GM19397 (cell line): ENCODE results near the gene SLC6A12.
A peak's percentile ranks its signal among the peaks of the same experiment; 100 is the strongest.
"Not testable (repeated sequence)": the region's sequence is repeated elsewhere in the genome, so short reads cannot be mapped to it uniquely, and the experiment has no call there.

Experiments
- ATAC-seq: cut with Tn5 transposase; IDR thresholded peaks from one replicate; pipeline ENCODE4 v1.9.1; 2021; ENCODE audit warnings: mild to moderate bottlenecking, moderate library complexity; ENCODE audit not compliant: unreplicated experiment

SLC6A12 gene

DNA sequence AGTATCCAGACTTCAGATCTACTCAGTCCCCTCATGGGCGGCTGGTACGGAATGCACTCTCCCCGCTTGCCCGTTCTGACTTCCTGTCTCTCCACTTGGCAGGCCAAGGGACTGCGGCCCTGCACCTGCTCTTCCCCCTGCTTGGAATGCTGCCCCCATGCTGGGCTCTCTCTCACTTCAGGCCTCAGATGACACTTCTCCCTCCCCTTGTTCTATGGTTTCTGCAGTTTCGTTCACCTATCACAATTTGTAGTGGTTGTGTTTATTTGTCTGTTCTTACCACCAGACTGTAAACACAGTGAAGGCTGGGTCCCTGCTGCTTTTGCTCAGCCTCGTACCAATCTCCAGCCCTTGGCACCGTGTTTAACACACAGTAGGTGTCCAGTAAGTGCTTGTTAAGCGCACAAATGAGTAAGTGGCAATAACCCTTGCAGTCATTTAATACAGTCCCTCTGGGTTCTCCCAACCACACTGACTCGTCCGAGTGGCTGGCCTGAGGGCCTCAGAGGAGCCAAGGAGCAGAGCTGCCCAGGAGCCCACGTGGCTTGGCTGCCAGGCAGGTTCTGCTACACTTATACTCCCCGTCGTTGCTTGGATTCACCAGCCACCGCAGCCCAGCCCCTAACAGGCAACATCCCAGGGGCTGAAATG is 11.8 kb downstream of the SLC6A12 start:
- ATAC-seq, result no peak

DNA sequence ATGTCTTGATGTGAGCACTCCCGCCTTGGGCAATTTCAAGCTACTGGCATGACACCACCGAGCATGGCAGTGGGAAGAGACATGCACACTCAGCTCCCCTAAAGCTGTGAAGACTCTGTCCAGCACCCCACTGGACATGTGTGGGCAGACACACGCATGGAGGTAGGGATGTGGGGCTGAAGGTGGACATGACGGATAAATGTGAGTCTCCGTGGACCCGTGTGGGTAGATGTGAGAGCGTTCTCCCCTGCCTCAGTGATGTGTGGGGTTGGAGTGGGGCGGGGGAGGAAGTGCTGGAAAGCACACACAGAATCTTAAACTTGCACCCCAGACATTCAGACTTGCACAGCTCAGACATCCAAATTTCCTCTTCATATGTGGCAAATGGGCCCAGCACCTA is 12.6 kb downstream of the SLC6A12 start:
- no peak for ATAC-seq

DNA sequence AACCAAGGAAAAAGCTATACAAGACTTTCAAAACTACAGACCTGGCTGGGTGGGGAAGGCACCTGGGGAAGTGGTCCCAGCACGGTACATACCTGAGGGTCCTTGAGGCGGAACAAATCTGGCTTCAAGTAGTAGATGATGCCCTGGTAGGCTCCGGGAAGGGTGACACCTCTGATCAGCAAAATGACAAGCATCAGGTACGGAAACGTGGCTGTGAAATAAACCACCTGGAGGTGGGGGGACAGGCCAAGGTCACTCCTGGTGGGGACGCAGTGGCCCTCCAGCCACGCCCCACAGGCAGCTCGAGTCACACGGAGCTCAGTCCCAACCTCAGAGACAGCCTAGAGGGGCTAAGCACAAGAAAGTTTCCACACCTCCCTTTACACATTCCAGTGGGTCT is 15.3 kb downstream of the SLC6A12 start:
- ATAC-seq, result no peak

DNA sequence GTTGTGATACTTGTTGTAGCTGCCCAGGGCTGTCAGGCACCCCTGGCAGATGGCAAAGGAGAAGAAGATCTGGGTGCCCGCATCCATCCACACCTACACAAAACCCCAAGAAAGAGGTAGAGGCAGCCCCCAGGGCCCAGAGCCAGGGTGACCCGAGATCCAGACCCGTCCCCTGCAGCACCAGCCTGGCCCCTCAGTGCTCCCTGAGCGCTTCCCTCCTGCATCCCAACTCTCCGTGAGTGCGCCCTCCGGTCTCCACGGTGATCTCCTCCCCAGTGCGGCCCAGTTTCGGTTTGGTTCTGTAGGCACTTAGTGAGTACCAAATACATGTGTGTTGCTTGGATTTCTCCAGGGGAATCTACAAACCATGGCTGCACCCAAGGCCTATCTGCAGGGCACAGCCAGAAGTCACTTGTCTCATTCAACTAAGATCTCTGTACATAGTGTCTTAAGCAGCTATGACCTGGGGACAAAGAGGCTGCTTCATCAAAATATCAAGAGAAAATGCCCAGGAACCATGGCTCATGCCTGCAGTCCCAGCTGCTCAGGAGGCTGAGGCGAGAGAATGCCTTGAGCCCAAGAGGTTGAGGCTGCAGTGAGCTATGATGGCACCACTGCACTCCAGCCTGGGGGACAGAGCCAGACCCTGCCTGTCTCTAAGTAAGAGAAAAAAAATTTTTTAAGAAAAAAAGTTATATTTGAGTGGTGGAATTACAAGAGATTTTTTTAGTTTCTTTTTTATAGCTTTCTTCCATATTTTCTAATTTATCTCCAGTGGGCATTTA is 15.9 kb downstream of the SLC6A12 start:
- ATAC-seq, result no peak

DNA sequence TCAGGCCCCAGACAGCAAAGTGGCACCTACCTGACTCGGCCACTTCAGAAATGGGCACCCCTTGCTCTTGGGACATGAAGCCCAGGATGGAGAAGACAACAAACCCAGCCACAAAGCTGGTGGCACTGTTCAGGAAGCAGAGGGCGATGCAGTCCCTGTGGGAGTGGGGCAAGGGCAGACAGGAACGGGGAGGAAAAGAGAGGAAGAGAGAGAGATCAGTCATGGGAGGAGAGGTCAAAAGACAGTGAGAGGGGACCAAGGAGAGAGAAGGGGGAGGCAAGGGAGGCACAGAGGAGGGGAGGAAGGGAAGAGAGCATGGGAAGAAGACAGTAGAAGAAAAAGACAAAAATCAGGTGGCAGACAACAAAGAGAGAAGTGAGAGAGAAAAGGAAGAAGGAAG is 16.6 kb downstream of the SLC6A12 start:
- no peak for ATAC-seq

DNA sequence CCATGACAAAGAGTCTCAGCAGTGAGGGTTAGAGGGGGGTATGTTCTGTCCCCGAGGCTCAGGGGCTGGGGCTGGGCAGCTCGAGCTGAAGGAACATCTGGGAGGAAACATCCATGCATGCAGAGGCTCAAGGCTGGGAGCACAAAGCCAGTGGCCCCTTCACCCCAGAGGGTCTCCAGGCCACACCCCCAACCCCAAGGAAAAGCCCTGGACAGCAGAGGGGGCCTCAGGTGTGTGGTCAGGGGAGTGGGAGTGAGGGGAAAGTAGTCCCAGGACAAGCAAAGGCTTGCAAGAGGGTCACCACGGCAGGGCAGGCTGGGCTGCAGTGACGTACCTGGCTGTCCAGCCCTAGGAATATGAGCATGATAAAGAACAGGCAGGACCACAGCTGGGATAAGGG is 17.5 kb downstream of the SLC6A12 start:
- ATAC-seq, result no peak

DNA sequence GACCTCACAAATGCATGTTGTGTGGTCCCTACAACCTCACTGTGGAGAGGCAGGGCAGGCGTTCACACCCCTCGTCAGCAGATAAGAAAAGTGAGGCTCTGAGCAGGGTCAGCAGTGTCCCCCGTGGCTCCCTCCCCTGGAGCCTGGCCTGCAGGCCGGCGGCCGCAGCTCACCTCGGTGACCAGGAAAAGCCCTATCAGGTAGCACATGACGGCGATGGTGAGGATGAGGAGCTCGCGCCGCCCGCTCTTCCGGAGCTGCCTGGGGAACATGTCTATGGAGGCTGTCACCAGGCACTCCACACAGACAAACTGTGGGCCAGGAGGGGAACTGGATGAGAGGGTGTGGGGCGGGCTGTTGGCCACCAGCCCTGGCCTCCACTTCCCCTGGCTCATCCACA is 18.0 kb downstream of the SLC6A12 start:
- no peak for ATAC-seq

DNA sequence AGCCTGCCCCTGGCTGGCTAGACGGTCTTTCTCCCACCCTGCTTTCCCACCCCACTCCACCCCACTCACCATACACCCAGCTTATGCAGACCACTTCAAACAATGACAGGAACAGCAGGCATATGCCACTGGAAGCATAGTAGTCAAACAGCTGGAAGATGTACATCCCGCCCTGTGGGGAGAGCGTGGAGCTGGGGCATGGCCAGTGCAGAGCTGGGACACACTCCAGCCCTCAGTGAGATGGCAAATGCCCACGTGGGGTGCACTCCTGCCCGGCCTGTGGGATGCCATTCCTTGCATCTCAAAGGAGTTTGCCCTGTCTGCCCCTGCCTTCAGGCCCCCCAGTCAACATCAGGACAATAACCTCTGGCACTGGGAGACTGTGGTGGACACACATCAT is 18.8 kb downstream of the SLC6A12 start:
- ATAC-seq, result no peak

DNA sequence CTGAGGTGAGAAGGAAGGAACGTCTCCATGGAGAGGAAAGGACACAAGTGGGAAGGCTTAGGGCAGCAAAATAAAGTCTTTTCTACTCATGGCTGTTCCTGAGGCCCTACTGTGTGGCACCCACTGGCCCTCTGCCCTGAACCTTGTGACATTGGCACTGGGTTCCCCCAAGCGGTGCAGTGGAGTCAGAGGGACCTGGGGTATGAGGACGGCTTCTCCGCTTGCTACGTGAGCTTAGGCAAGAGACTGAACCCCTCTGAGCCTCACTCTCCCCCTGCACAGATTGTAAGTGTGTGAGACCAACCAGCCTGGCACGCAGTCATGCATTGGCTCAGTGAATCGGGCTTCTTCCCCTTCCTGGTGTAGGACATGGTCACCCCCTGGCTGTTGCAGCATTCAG is 19.7 kb downstream of the SLC6A12 start:
- no peak for ATAC-seq

DNA sequence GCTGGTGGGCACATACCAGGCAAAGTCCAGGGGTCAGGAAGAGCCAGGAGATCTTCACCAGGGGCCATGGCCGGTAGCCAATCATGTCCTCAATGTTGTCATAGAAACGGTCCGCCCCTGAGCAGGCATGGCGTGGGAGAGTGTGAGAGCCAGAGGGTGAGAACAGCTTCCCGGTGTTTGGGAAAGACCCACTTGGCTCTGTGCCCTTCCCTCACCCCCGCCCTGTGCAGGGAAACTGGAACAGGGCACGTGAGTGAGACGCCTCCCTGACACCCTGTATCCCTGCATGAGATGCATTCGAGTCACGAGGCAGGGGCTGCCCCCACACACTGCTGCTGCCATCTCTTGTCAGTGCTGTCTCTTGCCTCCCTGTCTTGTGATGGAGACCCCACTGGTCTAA is 20.7 kb downstream of the SLC6A12 start:
- ATAC-seq, result no peak

DNA sequence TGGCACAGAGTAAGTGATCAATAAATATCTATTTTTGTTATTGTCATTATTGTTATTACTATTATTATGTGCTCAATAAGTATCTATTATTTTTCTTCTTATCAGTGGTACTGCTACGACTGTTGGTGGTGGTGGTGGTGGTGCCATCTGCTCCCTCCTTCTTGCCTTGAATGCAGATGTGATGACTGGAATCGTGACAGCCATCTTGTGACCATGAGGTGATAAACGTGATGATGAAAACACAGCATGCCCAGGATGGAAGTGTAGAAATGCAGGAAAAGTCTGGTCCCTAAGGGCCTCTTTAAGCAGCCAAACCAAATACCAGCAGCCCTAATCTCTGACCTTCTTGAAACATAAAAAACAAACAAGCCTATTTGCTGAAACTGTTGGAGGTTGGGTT is 22.4 kb downstream of the SLC6A12 start:
- ATAC-seq, result no peak

DNA sequence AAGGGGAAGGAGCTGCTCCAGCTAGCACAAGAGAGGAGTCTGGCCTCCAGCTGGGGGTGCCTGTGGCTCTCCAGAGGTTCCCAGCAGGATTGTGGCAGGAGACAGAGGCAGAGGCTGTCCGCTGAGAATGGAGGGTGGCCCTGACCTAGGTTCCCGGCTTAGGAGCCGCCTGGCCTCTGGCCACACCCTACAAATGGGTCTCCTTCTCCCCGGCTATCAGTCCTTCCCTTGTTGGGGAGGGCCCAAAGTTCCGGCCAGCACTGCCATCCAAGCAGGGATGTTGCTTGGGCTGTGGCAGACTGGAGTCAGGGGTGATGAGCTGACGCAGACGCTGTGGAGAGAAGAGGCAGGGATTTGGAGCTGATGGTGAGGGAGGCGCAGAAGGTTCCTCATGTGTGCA is 23.1 kb downstream of the SLC6A12 start:
- ATAC-seq, result no peak

DNA sequence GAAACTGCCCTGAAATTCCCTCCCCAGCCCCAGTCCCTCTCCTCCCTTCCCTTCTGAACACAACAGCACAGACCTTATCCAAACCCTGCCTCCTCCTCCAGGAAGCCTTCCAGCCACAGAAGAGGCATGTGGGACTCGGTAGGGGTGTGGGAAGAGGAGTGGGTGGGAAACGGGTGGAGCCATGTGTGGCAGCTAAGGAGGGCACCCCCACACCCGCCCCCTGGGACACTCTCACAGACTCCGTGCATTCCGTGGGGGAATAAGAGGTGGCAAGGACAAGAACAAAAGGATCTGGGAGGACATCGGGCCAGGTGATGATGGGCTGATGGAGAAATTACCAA is 24.4 kb downstream of the SLC6A12 start:
- ATAC-seq, result no peak

DNA sequence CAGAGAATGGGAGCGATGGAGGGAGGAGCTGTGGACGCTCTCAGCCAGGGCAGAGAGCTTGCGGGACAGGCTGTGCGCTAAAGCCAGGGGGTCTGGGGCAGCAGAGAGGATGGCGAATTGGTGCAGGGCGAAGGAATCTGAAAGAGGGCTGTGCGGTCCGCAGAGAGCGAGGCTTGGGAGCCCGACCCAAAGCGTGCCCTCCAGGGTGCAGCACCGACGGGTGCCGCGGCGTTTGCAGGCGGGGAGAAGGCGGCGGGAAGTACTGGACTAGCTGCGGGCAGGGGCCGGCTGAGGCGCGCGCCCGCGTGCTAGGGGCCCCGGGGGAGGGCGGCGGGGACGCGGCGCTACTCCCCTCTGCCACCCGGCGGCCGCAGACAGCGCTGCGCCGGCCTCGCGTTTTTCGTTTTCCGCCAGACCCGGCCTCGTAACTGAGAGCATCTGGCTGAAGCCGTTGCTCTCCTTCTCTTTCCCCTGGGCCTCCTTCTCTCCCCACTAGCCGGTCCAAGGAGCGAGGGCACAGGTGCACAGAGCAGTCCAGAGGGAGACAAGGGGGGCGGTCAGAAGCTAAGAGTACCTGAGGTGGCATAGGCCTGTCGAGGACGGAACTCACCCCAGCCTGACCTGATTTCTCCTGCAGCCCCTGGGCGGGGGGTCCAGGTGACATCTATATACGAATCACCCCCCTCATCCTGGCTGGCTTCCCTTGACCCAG is 24.9 kb downstream of the SLC6A12 start:
- peak; percentile 64 for ATAC-seq

DNA sequence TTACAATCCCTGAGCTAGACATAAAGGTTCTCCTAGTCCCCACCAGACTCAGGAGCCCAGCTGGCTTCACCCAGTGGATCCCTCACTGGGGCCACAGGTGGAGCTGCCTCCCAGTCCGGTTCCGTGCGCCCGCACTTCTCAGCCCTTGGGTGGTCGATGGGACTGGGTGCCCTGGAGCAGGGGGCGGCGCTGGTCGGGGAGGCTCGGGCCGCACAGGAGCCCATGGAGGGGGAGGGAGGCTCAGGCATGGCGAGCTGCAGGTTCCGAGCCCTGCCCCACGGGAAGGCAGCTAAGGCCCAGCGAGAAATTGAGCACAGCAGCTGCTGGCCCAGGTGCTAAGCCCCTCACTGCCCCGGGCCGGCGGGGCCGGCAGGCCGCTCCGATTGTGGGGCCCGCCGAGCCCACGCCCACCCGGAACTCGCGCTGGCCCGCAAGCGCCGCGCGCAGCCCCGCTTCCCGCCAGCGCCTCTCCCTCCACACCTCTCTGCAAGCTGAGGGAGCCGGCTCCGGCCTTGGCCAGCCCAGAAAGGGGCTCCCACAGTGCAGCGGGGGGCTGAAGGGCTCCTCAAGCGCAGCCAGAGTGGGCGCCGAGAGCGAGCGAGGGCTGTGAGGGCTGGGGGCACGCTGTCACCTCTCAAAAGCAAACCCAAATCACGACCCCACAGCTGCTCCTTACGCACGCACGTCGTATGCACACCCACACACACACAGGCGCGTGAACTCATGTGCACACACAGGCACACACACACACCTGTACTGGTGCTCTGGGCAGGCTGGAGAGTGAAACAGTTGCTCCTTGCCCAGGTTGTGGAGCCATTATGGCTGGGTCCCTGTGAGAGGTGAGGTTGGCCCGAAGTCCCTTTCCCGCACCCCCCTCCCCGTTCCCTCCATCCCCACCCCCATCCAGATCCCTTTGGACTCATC is 25.7 kb downstream of the SLC6A12 start:
- ATAC-seq, result not testable (repeated sequence)

DNA sequence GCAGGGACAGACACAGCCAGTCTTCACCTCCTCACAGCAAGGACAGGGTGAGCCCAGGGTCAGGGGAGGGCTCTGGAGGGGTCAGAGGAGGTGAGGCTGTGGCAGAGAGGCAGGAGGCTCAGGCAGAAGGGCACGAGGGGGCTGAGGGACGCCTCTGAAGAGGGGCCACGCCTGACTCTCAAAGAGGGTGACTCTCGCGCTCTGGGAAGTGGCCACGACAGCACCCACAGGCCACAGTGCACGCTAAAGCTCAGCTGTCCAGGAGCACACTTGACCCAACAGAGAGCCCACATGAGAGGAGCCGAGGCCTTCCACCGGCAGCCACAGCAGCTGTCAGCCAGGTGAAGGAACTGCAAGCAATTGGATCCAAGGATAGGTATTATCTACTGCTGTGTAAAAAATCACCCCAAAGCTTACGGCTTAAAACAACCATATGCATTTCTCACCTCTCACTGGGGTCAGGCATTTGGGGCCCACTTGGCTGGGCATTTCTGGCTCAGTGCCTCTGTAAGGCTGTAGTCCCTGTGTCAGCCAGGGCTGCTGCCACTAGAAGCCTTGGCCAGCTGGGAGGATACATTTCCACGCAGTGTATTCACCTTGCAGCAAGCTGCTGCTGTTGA is 27.8 kb downstream of the SLC6A12 start:
- no peak for ATAC-seq

DNA sequence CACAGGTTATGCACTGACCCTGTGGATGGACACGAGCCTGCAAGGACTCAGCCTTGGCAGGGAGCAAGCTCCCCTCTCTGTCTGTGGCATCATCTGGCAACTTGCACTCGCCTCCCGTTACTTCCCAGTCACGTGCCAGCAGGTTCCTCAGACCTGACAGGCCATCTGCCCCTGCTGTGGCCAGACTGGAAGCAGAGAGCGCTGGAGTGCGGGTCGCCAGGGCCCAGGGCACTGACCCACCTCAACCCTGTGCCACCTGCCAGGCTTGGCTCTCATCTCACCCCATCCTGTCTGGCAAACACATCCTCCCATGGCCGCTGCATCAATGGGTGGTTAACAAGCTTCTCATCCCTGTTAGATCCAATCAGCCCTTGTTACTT is 28.4 kb downstream of the SLC6A12 start:
- ATAC-seq, result no peak

DNA sequence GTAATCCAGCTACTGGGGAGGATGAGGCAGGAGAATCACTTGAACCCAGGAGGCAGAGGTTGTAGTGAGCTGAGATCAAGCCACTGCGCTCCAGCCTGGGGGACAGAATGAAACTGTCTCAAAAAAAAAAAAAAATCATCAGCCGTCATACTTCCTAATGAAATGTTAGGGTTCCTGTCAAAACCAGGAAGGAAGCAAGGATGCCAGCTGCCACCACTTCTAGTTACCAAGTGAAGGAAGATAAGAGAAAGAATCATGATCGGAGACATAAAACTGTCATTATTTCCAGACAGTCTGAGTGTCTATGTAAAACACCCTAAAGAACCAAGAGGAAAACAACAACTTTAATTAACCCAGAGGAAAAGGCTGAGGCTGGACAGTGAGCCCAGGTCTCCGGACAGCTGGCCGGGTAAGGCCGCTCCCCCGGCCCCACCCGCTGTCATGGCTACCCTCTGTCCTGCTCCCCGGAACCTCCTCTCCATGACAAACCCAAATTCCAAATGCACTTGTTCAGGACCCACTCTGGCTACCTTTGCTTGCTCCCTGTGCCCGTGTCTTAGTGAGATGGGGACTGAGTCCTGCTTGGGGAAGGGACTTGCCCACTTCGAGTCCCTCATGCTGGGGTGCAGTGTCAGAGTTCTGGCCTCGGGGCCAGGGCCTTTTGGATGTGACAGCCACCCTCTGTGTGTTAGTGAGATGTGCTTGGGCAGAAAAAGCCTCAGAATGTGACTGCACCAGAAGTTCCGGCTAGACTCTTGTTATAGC is 29.0 kb downstream of the SLC6A12 start:
- no peak for ATAC-seq

DNA sequence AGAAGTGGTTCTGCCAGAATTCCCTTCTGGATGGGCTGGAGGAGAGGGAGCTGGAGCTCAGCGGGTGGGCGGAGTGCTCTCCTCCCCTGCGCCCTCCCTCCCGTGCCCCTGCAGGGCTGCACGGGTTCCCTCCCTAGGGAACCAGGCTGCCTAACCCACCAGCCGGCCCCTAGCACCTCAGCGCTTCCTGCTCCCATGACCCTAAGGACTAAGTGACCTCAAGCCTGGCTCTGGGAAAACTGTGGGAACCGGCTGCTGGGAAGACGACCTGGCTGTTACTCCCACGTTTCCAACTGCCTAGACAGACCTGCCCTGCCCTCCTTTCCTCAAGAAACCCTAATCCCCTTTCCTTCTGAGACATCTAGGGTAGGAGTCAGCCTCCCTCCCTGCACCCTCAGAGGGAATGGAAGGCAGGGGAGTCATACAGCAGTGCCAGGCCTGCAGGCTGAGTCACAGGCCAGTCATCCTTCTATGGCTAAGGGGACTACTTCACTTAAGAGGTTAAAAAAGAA is 31.5 kb downstream of the SLC6A12 start:
- no peak for ATAC-seq

DNA sequence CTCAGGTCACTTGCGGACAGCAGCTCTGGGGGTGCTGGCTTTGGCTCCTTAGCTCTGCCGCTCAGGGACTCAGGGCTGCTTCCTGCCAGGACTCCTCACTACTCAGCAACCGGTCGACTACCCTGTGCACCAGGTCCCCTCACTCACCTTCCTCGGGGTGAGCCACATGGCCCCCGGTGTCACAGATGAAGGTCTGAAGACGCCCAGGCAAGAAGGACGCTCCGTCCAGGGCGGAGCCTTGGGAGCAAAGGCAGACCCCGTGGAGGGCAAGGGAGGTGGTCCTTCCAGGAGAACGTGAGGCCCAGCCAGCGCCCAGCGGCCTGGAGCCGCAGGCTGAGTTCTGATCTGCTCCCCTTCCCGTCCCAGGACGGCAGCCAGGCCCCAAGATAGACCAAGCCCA is 32.0 kb downstream of the SLC6A12 start:
- ATAC-seq, result no peak
